DMS153 treated with DMSO at 0.1 percent for 48 hours (cell line): ENCODE measurements around the gene POU4F3.
"Not testable (repeated sequence)": the region's sequence is repeated elsewhere in the genome, so short reads cannot be mapped to it uniquely, and the experiment has no call there.

Experiments
- DNase-seq: peaks from one replicate; lab custom pipeline; 2025; ENCODE audit not compliant: unreplicated experiment; lab: John Stamatoyannopoulos, UW

Gene POU4F3, protein sequence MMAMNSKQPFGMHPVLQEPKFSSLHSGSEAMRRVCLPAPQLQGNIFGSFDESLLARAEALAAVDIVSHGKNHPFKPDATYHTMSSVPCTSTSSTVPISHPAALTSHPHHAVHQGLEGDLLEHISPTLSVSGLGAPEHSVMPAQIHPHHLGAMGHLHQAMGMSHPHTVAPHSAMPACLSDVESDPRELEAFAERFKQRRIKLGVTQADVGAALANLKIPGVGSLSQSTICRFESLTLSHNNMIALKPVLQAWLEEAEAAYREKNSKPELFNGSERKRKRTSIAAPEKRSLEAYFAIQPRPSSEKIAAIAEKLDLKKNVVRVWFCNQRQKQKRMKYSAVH

DNA sequence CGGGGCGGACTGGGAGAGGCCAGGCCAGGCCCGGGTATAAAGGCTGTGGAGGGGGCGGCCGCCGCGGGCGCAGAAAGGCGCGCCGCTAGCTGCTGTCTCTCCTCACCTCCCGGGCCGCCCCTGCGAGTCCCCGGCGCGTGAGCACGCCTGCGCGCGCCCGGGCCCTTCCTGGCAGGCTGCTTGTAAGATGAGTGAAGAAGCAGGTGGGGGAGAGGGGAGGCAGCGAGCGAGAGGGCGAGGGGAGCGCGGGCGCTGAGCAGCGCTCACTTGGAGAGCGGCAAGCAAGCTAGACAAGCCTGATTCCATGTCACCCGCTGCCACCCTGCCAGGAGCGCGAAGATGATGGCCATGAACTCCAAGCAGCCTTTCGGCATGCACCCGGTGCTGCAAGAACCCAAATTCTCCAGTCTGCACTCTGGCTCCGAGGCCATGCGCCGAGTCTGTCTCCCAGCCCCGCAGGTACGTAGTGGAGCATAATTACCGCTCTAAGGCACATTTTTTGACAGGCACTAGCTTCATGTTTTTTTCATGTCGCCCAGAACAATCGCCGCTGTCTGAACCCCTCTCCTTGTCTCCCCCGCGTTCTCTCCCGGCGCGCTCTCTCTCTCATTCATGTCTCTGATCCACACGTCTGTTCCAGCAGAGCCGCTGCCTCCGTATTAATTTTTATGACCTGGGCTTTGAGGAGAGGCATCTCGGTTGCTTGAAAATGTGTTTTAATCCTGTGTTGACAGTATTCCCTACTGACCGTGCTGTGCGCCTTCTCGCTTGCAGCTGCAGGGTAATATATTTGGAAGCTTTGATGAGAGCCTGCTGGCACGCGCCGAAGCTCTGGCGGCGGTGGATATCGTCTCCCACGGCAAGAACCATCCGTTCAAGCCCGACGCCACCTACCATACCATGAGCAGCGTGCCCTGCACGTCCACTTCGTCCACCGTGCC is at the start of gene POU4F3:
POU4F3 (plus strand) TSS at position 66 of the 941 bp plus-strand sequence; CDS start at position 340, 274 bp downstream.
- no peak for DNase-seq

DNA sequence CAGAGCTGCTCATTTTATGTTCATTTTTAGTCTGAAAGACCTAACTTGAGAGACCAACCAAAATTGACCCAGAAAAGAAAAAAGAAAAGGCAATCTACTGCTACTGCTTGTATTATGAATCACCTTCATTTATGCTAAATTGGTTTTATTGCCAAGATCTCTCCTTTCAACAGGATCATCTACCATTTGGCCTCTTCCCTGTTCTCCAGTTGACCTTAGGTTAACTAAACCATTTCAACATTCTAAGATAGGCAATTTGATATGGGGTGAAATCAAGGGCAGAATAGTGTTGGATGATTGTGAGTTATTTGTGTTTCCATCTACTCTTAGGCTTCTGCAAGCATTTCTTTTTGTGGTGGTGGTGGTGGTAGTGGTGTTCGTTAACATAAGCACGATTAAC is 48.3 kb upstream of the POU4F3 start:
- no peak for DNase-seq

DNA sequence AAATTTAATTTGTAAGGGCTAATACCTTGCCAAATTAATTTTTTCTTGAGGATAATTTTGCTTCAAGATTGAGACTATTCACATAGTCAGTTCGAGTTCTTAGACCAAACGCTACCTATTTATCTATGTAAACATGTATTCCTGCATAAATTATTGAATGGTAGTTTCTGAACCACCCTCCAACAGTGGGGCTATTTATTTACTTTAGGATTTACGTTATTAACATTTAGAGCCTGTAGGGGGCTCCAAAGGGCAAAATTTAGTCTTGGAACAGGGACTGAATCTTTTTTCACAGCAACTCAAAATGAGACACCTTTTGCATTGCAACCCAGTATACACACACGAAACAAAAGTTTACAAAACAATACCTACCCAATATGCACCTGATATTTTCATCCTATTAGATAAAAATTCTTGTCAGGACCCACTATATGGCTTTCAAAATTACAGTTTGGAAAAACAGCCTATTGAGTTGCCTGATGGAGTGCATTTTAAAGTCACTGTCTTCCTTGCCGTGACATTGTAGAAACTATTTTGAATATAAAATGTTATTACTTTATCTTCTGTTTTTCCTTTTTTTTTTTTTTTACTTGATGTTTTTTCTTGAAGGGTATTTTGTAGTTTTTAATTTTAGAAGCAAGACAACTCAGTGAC is 47.1 kb upstream of the POU4F3 start:
- peak; percentile 7 for DNase-seq

DNA sequence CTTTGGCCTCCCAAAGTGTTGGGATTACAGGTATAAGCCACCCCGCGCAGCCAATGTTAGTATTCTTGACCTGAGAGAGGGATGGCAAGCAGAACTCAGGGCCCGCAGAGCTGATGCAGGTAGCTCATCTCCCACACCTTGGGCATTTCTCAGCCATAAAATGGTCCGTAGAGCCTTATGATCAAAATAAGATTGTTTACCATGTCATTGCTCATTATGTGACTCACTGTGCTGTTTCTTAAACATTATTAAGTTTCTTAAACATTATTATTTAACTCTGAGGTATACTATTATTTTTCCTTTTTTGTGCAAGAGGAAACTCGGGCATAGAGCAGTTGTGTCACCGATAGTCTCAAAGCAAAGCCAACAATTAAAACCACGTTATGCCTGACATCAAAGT is 42.4 kb upstream of the POU4F3 start:
- no peak for DNase-seq

DNA sequence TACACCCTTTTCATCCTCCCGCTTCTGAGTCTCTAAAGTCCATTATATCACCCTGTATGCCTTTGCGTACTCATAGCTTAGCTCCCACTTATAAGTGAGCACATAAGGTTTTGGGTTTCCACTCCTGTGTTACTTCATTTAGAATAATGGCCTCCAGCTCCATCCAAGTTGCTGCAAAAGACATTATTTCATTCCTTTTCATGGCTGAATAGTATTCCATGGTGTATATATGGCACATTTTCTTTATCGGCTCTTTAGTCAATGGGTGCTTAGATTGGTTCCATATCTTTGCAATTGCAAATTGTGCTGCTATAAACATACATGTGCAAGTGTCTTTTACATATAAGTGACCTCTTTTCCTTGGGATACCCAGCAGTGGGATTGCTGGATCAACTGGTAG is 39.7 kb upstream of the POU4F3 start:
- DNase-seq, result not testable (repeated sequence)

DNA sequence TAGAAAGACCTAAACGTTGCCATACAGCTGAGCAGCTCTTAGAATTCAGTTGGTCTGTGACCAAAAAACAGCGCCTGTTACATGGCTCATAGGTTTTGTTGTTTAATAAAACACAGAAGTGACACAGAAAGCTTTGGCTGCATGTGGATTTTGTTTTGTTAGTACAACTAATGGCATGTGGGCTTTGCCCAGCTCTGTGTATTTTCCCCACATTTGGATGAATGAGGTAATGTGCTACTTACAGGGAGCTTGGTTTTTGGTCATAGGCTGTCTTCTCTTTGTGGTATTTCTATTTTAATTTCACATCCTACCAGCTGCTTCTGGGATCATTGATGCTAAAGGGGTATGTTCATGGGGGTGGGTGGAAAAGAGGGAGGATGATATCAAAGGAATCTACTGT is 37.0 kb upstream of the POU4F3 start:
- no peak for DNase-seq

DNA sequence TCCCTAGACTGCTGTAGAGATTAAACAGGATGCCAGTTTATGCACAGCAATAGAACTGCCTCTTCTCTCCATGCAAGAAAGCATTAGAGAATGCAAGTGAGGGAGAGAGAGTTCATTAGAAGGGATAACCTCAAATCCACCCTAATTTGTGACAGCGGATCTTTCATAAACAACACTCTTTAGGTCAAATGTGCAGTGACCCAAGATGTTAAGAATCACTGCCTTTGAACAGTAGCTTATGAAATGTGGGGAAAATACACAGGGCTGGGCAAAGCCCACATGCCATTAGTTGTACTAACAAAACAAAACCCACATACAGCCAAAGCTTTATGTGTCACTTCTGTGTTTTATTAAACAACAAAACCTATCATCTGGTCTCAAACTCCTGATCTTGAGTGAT is 36.2 kb upstream of the POU4F3 start:
- DNase-seq, result no peak

DNA sequence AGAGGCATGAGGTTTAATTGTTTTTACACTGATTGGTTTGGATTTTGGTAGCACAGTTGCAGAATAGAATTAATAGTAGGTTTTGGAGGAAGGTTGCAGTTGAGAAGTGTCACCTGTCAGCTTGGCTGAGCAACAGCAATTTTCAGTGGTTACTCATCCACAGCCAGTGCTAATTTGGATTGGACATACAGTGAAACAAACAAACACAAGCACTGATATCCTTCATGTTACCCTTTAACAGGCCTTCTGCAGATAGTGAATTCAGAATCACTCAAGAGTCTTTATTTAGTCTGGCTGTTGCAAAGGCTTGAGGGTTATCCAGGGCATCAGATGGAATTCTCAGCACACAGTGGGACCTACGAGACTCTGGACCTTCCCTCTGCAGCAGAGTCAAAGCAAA is 31.8 kb upstream of the POU4F3 start:
- DNase-seq, result no peak

DNA sequence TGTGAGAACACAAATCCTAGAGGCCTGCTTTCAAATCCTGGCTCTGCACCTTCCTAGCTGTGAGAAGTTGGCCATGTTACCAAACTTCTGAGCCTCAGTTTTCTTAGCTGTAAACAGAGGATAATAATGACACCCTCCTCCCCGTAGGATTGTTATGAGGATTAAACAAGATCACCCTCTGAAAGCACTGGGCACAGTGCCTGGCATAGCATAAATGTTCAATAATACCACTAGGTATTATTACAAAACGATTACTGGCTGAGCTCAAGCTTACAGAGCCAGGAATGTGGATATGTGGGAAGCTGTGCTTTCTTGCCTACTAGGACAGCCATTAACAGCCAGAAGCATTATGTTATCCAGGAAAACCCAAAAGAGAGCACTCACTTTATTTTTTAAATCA is 30.8 kb upstream of the POU4F3 start:
- no peak for DNase-seq

DNA sequence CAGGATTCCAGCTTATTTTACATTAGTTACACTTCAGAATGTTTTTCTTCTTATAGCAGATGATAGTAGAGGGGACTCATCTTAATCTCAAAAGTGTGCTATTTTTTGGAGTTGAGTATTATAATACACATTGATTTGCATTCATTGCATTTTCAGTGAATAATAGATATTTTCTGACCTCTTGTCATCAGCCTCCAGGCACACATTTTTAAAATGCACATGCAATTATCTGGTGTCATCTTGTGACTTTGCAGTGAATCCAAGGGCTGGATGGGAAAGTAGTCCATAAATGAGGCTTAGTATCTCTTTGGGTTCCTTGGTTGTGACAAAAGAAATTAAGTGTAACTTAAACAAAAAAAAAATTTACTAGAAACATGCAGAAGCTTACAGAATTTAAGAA is 28.1 kb upstream of the POU4F3 start:
- DNase-seq, result no peak

DNA sequence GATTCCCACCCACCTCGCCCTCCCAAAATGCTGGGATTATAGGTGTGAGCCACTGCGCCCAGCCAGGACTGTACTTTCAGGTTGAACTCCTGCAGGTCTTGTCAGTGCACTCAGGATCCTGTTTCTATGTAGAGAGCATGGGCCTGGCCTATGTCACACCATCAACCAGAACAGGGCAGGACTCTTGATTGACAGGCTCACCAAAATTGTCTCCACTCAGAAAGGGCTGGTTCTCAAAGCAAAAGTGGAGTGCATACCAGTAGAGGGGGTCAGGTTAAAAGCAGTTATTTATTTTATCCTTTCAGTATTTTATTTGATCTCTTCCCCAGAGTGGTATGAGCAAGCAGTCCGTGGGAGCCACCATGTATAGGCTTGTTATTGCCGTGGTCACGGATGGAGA is 27.4 kb upstream of the POU4F3 start:
- no peak for DNase-seq

DNA sequence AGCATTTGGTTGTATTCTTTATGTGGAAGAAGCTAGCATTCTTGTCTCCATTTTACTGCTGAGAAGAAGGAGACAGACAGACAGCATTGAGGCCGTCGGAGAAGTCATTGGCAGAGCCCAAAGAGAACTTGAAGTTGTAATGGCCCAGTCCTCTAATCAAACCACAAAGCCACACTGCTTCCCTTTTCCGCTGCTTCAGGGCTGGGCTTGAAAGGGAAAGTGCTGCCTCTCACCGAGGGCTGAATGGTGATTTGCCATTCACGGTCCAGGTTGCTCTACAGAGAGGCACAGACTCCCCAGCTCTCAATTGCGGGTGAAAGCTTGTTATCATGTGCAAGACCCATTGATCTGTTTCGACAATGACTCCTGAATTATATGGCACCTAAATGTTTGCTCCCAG is 25.6 kb upstream of the POU4F3 start:
- no peak for DNase-seq

DNA sequence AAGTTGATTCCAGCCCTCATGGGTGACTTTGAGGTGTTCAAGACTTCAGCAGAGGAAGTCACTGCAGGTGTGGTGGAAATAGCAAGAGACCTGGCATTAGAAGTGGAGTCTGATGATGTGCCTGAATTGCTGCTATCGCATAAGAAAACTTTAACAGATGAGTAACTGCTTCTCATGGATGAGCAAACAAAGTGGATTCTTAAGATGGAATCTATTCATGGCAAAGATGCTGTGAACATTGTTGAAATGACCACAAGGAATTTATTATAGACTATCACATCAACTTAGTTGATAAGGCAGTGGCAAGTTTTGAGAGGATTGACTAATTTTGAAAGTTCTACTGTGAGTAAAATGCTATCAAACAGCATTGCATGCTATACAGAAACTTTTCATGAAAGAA is 17.1 kb upstream of the POU4F3 start:
- DNase-seq, result no peak

DNA sequence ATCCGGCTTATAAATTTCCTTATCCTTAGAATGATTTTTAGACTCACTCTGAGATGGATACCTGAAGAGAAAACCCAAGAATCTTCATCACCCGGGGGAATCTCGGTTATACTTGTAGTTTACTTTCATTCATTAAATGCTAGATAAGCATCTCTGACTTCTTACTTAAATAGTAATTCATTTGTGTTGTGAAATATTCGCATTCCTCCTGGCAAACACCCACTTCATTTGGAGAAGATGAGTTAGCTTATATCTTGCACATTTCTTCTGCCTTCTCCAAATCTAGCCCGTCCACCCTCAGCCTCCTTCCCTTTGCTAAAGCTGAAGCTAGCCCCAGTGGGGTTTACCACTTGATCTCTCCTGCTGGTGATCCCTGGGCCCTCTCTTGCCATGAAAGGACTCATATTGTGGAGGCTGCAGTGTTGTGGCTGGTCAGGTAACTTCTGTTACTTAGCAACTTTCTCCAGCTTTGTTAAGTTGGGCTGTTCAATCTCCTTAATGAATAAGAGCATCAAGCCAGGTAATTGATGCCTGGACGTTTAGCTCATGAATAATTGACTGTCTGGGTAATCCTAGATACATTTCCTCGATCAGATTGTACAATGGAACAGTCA is 11.3 kb upstream of the POU4F3 start:
- DNase-seq, result no peak

DNA sequence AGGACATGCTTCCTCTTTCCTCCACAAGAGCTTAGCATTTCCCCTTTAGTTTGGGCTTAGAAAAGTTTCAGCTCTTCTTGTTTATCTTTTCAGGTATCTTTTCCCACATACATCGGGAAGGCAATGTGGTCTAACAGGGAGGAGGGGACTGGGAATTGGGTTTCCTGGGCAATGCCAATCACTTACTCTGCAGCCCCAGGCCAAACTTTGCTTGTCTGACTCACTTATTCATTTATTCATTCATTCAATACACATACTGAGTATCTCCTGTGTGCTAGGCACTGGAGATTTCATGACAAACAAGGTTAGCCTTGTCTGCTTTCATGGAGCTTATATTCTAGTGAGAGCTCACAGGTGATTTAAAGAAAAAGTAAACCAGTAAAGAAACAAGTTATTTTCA is 10.7 kb upstream of the POU4F3 start:
- DNase-seq, result no peak

DNA sequence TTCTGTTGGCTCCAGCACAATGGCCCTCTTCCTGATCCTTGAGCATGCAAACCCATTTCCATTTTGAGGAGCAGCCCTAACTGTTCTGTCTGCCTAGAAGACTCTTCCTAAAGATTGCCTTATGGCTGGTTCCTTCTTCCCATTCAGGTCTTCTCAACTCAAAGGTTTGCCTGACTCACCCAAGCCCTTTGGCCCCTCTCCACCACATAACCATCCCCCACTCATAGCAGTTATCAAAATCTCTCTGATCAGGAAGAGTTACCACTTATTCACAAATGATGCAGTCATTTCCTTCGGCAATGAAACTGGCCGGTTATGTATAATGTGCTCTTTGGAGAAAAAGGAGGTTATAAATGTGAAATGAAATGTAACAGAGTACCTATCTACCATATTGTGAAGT is 8.9 kb upstream of the POU4F3 start:
- no peak for DNase-seq

DNA sequence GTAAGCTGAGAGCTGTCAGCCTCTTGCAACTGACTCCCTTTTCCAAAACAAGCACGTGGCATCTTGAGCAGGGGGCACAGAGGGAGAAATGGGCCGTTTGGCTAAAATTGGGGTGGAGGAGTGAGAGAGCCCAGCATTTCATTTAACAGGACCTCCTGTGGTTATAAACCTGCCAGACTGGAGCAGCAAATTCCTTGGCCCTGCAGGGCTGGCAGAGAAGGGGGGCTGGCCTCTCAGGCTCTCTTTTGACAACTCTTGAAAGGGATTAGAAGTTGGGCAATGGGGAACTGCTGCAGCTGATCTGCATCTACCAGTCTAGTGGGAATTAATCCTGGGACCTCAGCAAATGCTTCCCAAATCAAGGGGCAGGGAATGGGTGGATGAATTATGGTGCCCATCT is 7.2 kb upstream of the POU4F3 start:
- no peak for DNase-seq

DNA sequence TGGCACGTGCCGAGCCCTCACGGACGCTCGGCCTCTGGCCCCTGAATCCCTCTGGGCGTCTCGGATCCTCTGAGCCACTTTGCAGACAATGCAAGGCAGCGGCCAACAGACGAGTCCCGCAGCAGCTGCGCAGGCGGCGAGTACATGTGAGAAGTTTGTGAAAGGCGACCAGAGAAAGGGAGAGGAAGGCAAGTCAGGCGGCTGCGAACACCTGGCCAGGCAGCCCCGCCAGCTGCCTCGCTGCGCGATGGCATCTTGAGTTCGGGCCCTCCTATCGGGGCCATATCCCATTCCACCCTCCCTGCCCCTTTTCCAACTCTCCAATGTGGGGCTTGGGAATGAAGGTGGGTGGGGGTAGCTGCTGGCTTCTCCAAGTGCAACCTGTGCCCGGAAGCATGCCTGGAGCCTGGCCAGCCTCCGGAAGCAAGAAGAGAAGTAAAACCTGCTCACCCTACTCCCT is 4.5 kb upstream of the POU4F3 start:
- no peak for DNase-seq

DNA sequence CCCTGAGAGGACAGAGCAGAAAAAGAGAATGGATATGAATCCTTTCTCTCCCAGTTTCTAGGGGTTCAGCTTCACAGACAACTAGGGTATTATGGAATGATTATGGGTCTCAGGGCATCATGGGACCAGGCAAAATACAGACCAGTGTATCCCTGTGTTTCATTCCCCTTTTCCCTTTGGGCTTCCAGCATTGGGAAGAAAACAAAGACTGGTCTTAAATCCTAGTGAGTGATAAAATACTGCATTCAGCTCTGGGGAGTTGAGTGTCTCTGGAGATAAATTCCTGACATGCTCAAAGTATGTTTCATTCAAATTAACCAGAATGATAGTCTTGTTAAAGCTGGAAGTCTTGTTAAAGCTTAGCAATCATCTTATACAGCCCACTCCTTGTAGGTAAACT is 2.4 kb upstream of the POU4F3 start:
- no peak for DNase-seq

DNA sequence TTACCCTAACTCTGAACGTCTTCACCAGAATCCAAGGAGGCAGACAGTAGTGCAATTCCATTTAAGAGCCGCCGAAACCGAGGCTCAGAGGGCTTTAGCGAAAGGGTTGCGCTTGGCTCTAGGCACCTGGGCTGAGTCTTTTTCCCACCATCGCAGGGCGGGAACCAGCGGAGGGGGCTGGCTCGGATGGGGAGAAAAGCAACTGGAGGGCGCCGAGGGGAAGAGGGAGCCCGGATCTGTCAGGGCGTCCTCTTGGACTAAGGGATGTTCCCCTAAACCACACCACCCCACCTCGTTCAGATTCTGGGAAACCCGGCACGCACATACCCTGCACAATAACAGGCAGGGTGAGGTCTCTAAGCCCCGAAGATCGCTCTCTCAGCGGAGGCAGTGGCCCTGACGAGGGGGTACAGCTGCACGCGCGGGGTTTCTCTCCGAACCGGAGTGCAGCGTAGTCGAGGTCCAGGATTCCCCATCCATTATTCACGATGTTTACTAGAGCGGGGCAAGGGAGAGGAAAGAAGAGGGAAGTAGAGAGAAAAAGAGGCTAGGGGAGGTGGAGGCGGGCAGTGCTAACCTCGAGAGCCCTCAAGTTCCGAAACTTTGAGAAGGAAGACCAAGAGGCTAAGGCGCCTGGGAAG is 1.3 kb upstream of the POU4F3 start:
- DNase-seq, result no peak

DNA sequence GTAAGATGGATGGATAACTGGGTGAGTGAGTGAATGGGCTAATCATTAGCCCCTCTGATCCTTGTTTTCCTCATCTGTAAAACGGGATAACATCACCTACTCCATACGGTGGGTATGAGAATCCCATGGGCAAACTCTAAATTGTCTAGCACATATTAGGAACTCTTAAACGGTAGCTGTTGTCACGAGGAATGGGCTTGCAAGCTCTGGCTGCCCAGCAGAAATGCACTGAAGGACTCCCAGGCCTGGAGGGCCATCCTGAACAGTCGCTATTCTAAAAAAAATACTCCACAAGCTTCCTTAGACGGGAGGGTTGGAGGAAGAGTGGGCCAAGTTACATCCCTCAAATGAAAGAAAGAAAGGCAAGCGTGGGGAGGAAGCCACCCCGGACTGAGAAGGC is 711 bp upstream of the POU4F3 start:
- no peak for DNase-seq
